K562 (cell line): ENCODE results near the gene ABHD16B. TPM values are rescaled to one million over a fixed set of nuclear protein-coding genes. Genes with fewer than 3 reads are reported as not detected.
A peak's percentile ranks its signal among the peaks of the same experiment; 100 is the strongest.

ENCODE experiments used
- BMI1 ChIP-seq: fragments of 150-350 bp; IDR thresholded peaks from 2 replicates; pipeline ENCODE4 v1.6.1; 2014; ENCODE audit warnings: low read length
- CHD1 ChIP-seq: fragments of 200-600 bp; sonication (generic); IDR thresholded peaks from one replicate; pipeline ENCODE4 v1.6.1; 2012; ENCODE audit warnings: mild to moderate bottlenecking, moderate library complexity, low read length, inconsistent platforms
- CTBP1 ChIP-seq: fragments of 450-650 bp; IDR thresholded peaks from 2 replicates; pipeline ENCODE4 v1.6.1; 2016; ENCODE audit warnings: borderline replicate concordance
- E2F5 ChIP-seq: sonication (generic); formaldehyde crosslinking; IDR thresholded peaks from 2 replicates; pipeline ENCODE4 v1.8.0; 2022; ENCODE audit warnings: mild to moderate bottlenecking, missing genetic modification reagents
- EGR1 ChIP-seq: fragments of 450-650 bp; conservative IDR thresholded peaks from 2 replicates; pipeline ENCODE4 v1.6.1; 2017; ENCODE audit warnings: mild to moderate bottlenecking
- ETV1 ChIP-seq: fragments of 450-650 bp; conservative IDR thresholded peaks from 2 replicates; pipeline ENCODE4 v1.6.1; 2016; ENCODE audit warnings: missing genetic modification characterization, control low read depth, low read depth, missing compliant biosample characterization
- ETV6 ChIP-seq, 3 experiments: fragments of 150-350 bp in 1 of 3; sonication (generic) in 1 of 3; formaldehyde crosslinking in 1 of 3; IDR thresholded peaks; 2 replicates each; pipeline versions ENCODE4 v1.6.1 to v1.8.0; 2014 to 2022; ENCODE audit warnings: borderline replicate concordance in 2 of 3, low read depth in 2 of 3, antibody characterized with exemption in 1 of 3, low read length in 1 of 3, mild to moderate bottlenecking in 1 of 3, missing genetic modification reagents in 1 of 3
- HINFP ChIP-seq: fragments of 450-650 bp; conservative IDR thresholded peaks from 2 replicates; pipeline ENCODE4 v1.6.1; 2016; ENCODE audit warnings: missing genetic modification characterization, low read depth, mild to moderate bottlenecking, control low read depth, missing compliant biosample characterization
- HMG20B ChIP-seq: fragments of 250-450 bp; sonication (Bioruptor Pico); IDR thresholded peaks from 2 replicates; pipeline ENCODE4 v1.5.0; 2021; ENCODE audit warnings: mild to moderate bottlenecking
- MAZ ChIP-seq, 2 experiments: fragments of 450-650 bp in 1 of 2; sonication (generic) in 1 of 2; formaldehyde crosslinking; IDR thresholded peaks in 1 of 2; conservative IDR thresholded peaks in 1 of 2; 2 replicates each; pipeline versions ENCODE4 v1.4.0 to v1.5.0; 2020; ENCODE audit warnings: mild to moderate bottlenecking in 1 of 2, missing genetic modification reagents in 1 of 2
- NFIC ChIP-seq: fragments of 450-650 bp; IDR thresholded peaks from 2 replicates; pipeline ENCODE4 v1.6.1; 2017; ENCODE audit warnings: mild to moderate bottlenecking, inconsistent platforms
- PYGO2 ChIP-seq: fragments of 450-650 bp; IDR thresholded peaks from 2 replicates; pipeline ENCODE4 v1.6.1; 2016; ENCODE audit warnings: mild to moderate bottlenecking, missing genetic modification characterization, moderate library complexity, missing compliant biosample characterization
- SMAD4 ChIP-seq: fragments of 250-450 bp; sonication (Bioruptor Pico); conservative IDR thresholded peaks from 2 replicates; pipeline ENCODE4 v1.8.0; 2021; ENCODE audit warnings: inconsistent platforms, mild to moderate bottlenecking, moderate library complexity
- SP1 ChIP-seq: sonication (generic); formaldehyde crosslinking; IDR thresholded peaks from 2 replicates; pipeline ENCODE4 v1.8.1; 2022; ENCODE audit warnings: mild to moderate bottlenecking, missing genetic modification reagents
- SP2 ChIP-seq: IDR thresholded peaks from 2 replicates; pipeline ENCODE4 v1.6.1; 2011; ENCODE audit warnings: mild to moderate bottlenecking, low read depth, low read length, moderate library complexity; ENCODE audit not compliant: poor library complexity, severe bottlenecking; ENCODE audit errors: extremely low read depth
- TCF3 ChIP-seq: sonication (generic); formaldehyde crosslinking; IDR thresholded peaks from 2 replicates; pipeline ENCODE4 v1.4.0; 2020; ENCODE audit warnings: mild to moderate bottlenecking, missing genetic modification reagents
- TFAP4 ChIP-seq: sonication (generic); formaldehyde crosslinking; IDR thresholded peaks from 2 replicates; pipeline ENCODE4 v1.8.0; 2022; ENCODE audit warnings: missing genetic modification reagents, mild to moderate bottlenecking, moderate library complexity, borderline replicate concordance
- ZFP91 ChIP-seq: sonication (generic); formaldehyde crosslinking; IDR thresholded peaks from 2 replicates; pipeline ENCODE4 v1.8.0; 2022; ENCODE audit warnings: mild to moderate bottlenecking, missing genetic modification reagents
- ZKSCAN1 ChIP-seq: fragments of 150-350 bp; IDR thresholded peaks from 2 replicates; pipeline ENCODE4 v1.6.1; 2016; ENCODE audit warnings: low read depth, low read length
- ZNF24 ChIP-seq: fragments of 450-650 bp; IDR thresholded peaks from 2 replicates; pipeline ENCODE4 v1.6.1; 2016
- ZNF444 ChIP-seq: fragments of 250-450 bp; sonication (Bioruptor Pico); IDR thresholded peaks from 2 replicates; pipeline ENCODE4 v1.4.0; 2020; ENCODE audit warnings: mild to moderate bottlenecking, moderate library complexity
- ZNF583 ChIP-seq: fragments of 250-450 bp; sonication (Bioruptor Pico); IDR thresholded peaks from 2 replicates; pipeline ENCODE4 v1.4.0; 2020
- polyA plus RNA-seq, 8 experiments: library from polyadenylated mRNA; depleted of rRNA in 4 of 8; stranded (reverse) in 5 of 8; unstranded in 3 of 8; fragments of >200 nt; fragmentation: Nextera tagmentation in 2 of 8; fragmentation: Illumina TruSeq in 1 of 8; extraction: Ambion mirVana in 2 of 8; extraction: Trizol in 1 of 8; gene quantifications; 2 replicates each; pipeline versions ENCODE4 v1.2.1 to v1.2.3, GENCODE V29; 2011 to 2014; ENCODE audit warnings: inconsistent platforms in 1 of 8, missing spikeins in 1 of 8
- total RNA-seq, 7 experiments: library from RNA; depleted of rRNA in 6 of 7; stranded (reverse); fragments of >200 nt in 6 of 7; fragmentation: Illumina TruSeq in 2 of 7; extraction: Trizol in 2 of 7; gene quantifications; 2 replicates each; pipeline versions ENCODE4 v1.2.1 to v1.2.3, GENCODE V29; 2011 to 2021; ENCODE audit warnings: low replicate concordance in 1 of 7

ABHD16B gene
- total and polyA plus RNA-seq, 9 of the 15 experiments (the other 6 are each of a cell fraction or from before 2014, with no cell fraction given) = not detected

- peak; percentile 95 for TF ChIP-seq EGR1
- no peak for TF ChIP-seq ZFP91 (CRISPR knock-in tag)
- no peak for TF ChIP-seq TCF3 (CRISPR knock-in tag)
- TF ChIP-seq ETV6 (IDR thresholded peaks at IDR 0.05; ENCODE audit: borderline replicate concordance in 1 of 2, low read depth in 2 of 2, low read length in 1 of 2) = no peak
- no peak for TF ChIP-seq ETV6 (CRISPR knock-in tag; IDR thresholded peaks at IDR 0.05; ENCODE audit: borderline replicate concordance)
- peak; percentile 59; the same call in 1 of the 2 replicates for TF ChIP-seq TFAP4
- no peak for TF ChIP-seq SP2
- no peak for TF ChIP-seq BMI1
- TF ChIP-seq MAZ (CRISPR knock-in tag; conservative IDR thresholded peaks at IDR 0.05 in 1 of 2, IDR thresholded peaks at IDR 0.05 in 1 of 2) = peak; percentile 50 to 72; a peak in 3 of 4 replicates
- peak; percentile 82 for TF ChIP-seq SP1 (CRISPR knock-in tag)
- peak; percentile 39; the same call in 1 of the 2 replicates for TF ChIP-seq NFIC
- TF ChIP-seq ETV1 (tag) = no peak
- TF ChIP-seq CTBP1 = peak; percentile 97
- TF ChIP-seq ZNF24 = no peak
- TF ChIP-seq ZNF444 (CRISPR knock-in tag) = no peak
- TF ChIP-seq ZNF583 (CRISPR knock-in tag) = no peak
- no peak for TF ChIP-seq CHD1
- TF ChIP-seq PYGO2 (tag) = no peak
- no peak for TF ChIP-seq E2F5 (CRISPR knock-in tag)
- peak; percentile 45; the same call in 1 of the 2 replicates for TF ChIP-seq HINFP
- no peak for TF ChIP-seq HMG20B (CRISPR knock-in tag)
- TF ChIP-seq SMAD4 (CRISPR knock-in tag) = peak; percentile 60; the same call in 1 of the 2 replicates
- 0 out of 2 replicates have a peak, but pooled peaks have one; percentile 42 for TF ChIP-seq ZKSCAN1
Observed at GRCh38 chr20:63894358-63895201, 33.3 kb downstream of the ABHD16B start, which contains the start of gene DNAJC5 (continued).
